ENCODE data around the gene BCL11B. TPM values are rescaled to one million over a fixed set of nuclear protein-coding genes. Genes with fewer than 3 reads are reported as not detected.

BCL11B gene
- total RNA-seq, 2 donors from 2014 or later, result 12.9 to 27.6 TPM

- peak overlapping the region; percentile 80 for H3K4me3 Mint-ChIP-seq
- H3K9me3 Mint-ChIP-seq, result no peaks in the 10 kb centered on the region
- H3K4me1 Mint-ChIP-seq (ENCODE audit: low read depth in 2 of 2), result peaks cover 79 to 93% of the 10 kb centered on the region in 2 donors
- H3K27me3 Mint-ChIP-seq, result no peaks in the 10 kb centered on the region
- DNase-seq (ENCODE audit: low spot score) (no peak), ATAC-seq (no peak)
- H3K36me3 Mint-ChIP-seq, result peaks cover 2% of the 10 kb centered on the region
- peak overlapping the region; percentile 72 to 95 for H3K27ac Mint-ChIP-seq
Measured at GRCh38 chr14:99240627-99241324, 31.2 kb downstream of the BCL11B start.

GRCh38 chr14:99239661-99240092, 32.3 kb downstream of the BCL11B start:
- H3K9me3 Mint-ChIP-seq, result no peaks in the 10 kb centered on the region
- H3K36me3 Mint-ChIP-seq, result peaks cover 10% of the 10 kb centered on the region

DNA sequence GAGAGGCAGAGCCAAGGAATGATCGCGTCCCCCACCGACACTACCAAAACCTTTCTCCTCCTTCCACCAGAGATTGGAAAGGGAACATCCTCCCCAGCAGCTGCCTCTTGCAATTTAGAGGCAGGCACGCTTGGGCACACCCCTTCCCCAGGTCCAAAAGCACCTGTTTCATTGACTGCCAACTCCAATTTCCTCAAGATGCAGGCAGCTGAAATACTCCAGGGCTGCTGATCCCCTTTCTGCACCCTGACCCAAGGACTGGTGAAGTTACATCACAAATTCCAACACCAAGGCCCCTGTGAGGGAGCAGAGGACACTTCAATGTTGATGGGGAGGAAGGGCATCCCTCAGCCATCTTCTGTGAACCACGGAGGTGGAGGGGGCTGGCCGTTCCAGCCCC, 33.8 kb downstream of the BCL11B start:
- Mint-ChIP-seq H3K36me3 (peaks cover 10% of the 10 kb centered on the region), H3K9me3 (no peaks in the 10 kb centered on the region), H3K27me3 (no peaks in the 10 kb centered on the region), H3K4me3 (peak overlapping the region; percentile 31), H3K4me1 (ENCODE audit: low read depth in 2 of 2) (peaks cover 76 to 94% of the 10 kb centered on the region in 2 donors), H3K27ac (peak overlapping the region; percentile 72 to 83)
- ATAC-seq (no peak), DNase-seq (ENCODE audit: low spot score) (no peak)

More at GRCh38 chr14:99239661-99240092, 32.3 kb downstream of the BCL11B start:
- H3K4me3 Mint-ChIP-seq, result peak overlapping the region; percentile 66
- DNase-seq (ENCODE audit: low spot score), result no peak
- peaks cover 84 to 99% of the 10 kb centered on the region in 2 donors for H3K4me1 Mint-ChIP-seq (ENCODE audit: low read depth in 2 of 2)
- H3K27ac Mint-ChIP-seq, result peak overlapping the region; percentile 72 to 95
- no peaks in the 10 kb centered on the region for H3K27me3 Mint-ChIP-seq
- ATAC-seq, result no peak

GRCh38 chr14:99237288-99237687, 34.7 kb downstream of the BCL11B start:
- Mint-ChIP-seq H3K27me3 (no peaks in the 10 kb centered on the region), H3K9me3 (no peaks in the 10 kb centered on the region), H3K4me3 (peak overlapping the region; percentile 73), H3K36me3 (peaks cover 10% of the 10 kb centered on the region), H3K4me1 (ENCODE audit: low read depth in 2 of 2) (peaks cover 74 to 91% of the 10 kb centered on the region in 2 donors), H3K27ac (peak overlapping the region; percentile 72 to 83)
- no peak for ATAC-seq
- DNase-seq (ENCODE audit: low spot score), result no peak

- peaks cover 72 to 88% of the 10 kb centered on the region in 2 donors for H3K4me1 Mint-ChIP-seq (ENCODE audit: low read depth in 2 of 2)
- ATAC-seq (no peak), DNase-seq (ENCODE audit: low spot score) (no peak)
- no peaks in the 10 kb centered on the region for H3K27me3 Mint-ChIP-seq
- H3K27ac Mint-ChIP-seq, result peak overlapping the region; percentile 72 to 83
- peak overlapping the region; percentile 73 for H3K4me3 Mint-ChIP-seq
- H3K36me3 Mint-ChIP-seq, result peaks cover 10% of the 10 kb centered on the region
- H3K9me3 Mint-ChIP-seq, result no peaks in the 10 kb centered on the region
Measured at GRCh38 chr14:99236386-99237138, 35.4 kb downstream of the BCL11B start.

- H3K4me1 Mint-ChIP-seq (ENCODE audit: low read depth in 2 of 2), result peaks cover 69 to 80% of the 10 kb centered on the region in 2 donors
- no peaks in the 10 kb centered on the region for H3K9me3 Mint-ChIP-seq
- DNase-seq (ENCODE audit: low spot score), result no peak
- peak overlapping the region; percentile 72 to 83 for H3K27ac Mint-ChIP-seq
- no peak for ATAC-seq
- peak overlapping the region; percentile 73 for H3K4me3 Mint-ChIP-seq
- no peaks in the 10 kb centered on the region for H3K27me3 Mint-ChIP-seq
- H3K36me3 Mint-ChIP-seq, result peaks cover 10% of the 10 kb centered on the region
Measured at GRCh38 chr14:99235582-99236320, 36.2 kb downstream of the BCL11B start.

- peaks cover 10% of the 10 kb centered on the region for H3K36me3 Mint-ChIP-seq
- H3K4me1 Mint-ChIP-seq (ENCODE audit: low read depth in 2 of 2), result peaks cover 72 to 80% of the 10 kb centered on the region in 2 donors
- peak overlapping the region; percentile 72 to 83 for H3K27ac Mint-ChIP-seq
- DNase-seq (ENCODE audit: low spot score) (no peak), ATAC-seq (no peak)
- H3K4me3 Mint-ChIP-seq, result peak overlapping the region; percentile 73
- no peaks in the 10 kb centered on the region for H3K9me3 Mint-ChIP-seq
- H3K27me3 Mint-ChIP-seq, result no peaks in the 10 kb centered on the region
Measured at GRCh38 chr14:99234961-99235571, 36.9 kb downstream of the BCL11B start.

DNA sequence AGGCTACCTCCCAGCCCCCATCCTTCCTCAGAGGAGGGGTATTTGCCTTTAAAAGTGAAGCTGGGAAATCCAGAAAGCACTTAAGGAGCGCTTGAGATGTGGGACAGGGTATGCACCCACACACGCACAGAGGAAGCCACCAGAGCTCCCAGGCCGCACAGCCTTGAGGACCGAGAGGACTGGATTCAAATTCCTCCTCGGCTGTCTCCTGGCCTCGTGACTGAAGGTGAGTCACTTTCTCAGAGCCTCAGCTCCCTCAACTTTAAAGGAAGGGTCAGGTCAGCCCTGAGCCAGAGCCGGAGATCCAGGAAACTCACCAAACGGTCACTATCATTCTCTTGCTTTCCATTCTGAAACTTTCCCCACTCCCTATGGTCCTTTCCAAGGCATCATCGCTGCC, 37.6 kb downstream of the BCL11B start:
- no peak for DNase-seq (ENCODE audit: low spot score)
- H3K4me3 Mint-ChIP-seq, result peak overlapping the region; percentile 22

DNA sequence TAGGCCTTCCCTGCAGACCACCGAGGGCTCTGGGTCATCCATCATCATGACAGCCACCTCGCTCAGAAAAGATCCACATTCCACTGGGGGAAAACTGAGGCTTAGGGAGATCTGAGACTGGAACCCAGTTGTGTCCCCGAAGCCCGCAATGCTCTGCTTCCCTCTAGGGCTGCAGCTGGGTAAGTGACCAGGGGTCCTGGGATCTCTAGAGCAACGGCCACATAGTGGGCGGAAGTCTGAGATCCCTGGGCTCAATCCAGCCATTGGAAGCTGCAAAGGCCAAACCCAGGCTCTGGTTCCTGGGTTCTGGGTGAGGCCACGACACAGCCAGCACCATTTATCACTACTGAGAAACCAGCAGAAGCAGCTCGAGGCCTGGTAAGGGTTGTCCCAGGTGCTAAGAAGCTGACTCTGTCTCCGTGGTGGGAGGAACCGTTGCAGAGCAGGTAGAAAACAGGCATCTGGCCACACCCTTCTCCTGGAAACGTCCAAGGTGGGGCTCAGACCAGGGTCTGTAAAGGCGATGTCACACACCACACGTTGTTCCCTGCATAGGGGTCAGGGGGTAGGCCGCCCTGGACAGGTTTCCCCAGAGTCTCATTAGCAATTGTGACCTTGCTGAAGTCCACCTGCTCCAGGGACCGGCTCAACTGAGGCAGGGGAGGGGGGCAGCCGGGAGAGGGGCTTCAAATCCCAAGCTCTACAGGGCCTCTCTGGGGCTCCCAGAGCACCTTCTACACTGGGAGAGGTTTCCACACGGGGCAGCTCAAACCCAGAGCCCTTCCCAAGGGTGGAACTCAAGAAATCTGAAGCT, 38.6 kb downstream of the BCL11B start:
- no peak for DNase-seq (ENCODE audit: low spot score)
- H3K27me3 Mint-ChIP-seq, result no peaks in the 10 kb centered on the region

More for the DNA sequence above, 37.6 kb downstream of the BCL11B start:
- H3K4me1 Mint-ChIP-seq (ENCODE audit: low read depth in 2 of 2), result peaks cover 72 to 80% of the 10 kb centered on the region in 2 donors
- no peak for ATAC-seq
- peaks cover 10% of the 10 kb centered on the region for H3K36me3 Mint-ChIP-seq
- H3K9me3 Mint-ChIP-seq, result no peaks in the 10 kb centered on the region
- no peaks in the 10 kb centered on the region for H3K27me3 Mint-ChIP-seq
- peak overlapping the region in 1 of 2 donors; percentile 72 for H3K27ac Mint-ChIP-seq

GRCh38 chr14:99232714-99233214, 39.2 kb downstream of the BCL11B start:
- Mint-ChIP-seq H3K4me3 (peak overlapping the region; percentile 30), H3K27ac (peak overlapping the region; percentile 72 to 82), H3K27me3 (no peaks in the 10 kb centered on the region), H3K4me1 (ENCODE audit: low read depth in 2 of 2) (peaks cover 76 to 80% of the 10 kb centered on the region in 2 donors), H3K9me3 (peaks cover 4% of the 10 kb centered on the region), H3K36me3 (peaks cover 10% of the 10 kb centered on the region)
- ATAC-seq (no peak), DNase-seq (ENCODE audit: low spot score) (no peak)

More for the DNA sequence above, 38.6 kb downstream of the BCL11B start:
- Mint-ChIP-seq H3K36me3 (peaks cover 10% of the 10 kb centered on the region), H3K4me1 (ENCODE audit: low read depth in 2 of 2) (peaks cover 73 to 80% of the 10 kb centered on the region in 2 donors), H3K9me3 (peaks cover 4% of the 10 kb centered on the region), H3K27ac (peak overlapping the region; percentile 35 to 72), H3K4me3 (peak overlapping the region; percentile 32)
- ATAC-seq, result no peak

DNA sequence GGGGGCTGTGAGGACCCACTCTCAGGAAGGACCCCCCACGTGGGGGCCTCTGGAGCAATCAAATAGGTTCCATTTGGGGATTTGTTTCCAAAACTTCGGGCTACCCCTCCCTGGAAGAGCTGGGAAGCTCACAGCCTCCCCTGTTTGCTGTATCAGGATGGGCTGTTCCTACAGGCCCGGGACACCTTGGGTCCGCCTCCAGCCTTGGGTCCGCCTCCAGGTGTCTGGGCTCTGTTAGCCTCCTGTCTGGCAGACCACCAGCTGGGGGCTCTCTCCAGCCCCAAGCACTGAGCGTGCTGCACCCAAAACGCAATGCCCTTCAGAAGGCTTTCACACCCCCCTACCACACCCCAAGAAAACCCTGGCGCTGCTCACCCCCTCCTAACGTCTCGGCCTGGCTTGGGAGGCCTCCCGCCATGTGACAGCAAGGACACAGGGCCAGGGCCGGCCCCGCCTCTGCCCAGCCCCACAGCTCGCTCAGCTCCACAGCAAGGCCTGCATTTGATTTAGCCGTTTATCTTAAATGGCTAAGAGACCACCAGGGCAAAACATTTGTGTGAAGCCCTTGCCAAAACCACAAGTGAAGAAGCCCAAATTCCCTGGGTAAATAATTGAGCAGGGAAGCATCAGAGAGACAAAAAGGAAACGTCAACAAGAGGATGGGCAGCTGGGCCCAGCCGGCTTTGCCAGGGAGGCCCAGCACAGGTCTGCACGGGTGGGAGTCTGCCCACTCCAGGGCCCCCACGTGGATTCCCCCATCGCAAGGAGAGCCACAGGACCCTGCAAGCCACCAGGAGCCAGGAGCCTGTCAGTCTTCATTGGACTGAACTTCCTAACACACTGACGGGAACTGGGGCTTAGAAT, 39.9 kb downstream of the BCL11B start:
- ATAC-seq (no peak), DNase-seq (ENCODE audit: low spot score) (no peak)
- Mint-ChIP-seq H3K27ac (peak overlapping the region; percentile 72 to 82), H3K4me1 (ENCODE audit: low read depth in 2 of 2) (peaks cover 75 to 80% of the 10 kb centered on the region in 2 donors), H3K9me3 (peaks cover 4% of the 10 kb centered on the region), H3K4me3 (peak overlapping the region; percentile 56), H3K27me3 (no peaks in the 10 kb centered on the region), H3K36me3 (peaks cover 10% of the 10 kb centered on the region)

Data from natural killer cell treated with Interleukin-12 subunit alpha and Interleukin-12 subunit beta and Interleukin-15 and Interleukin-18, amount 100 ng/mL, for 72 hours (primary cell).